ENCODE results near the gene CHIC2.

GRCh38 chr4:54004463-54004862 lies 59.9 kb downstream of the CHIC2 start:
- no peak for TF ChIP-seq EZH2 (IDR thresholded peaks at IDR 0.05)
- TF ChIP-seq, protein P1, sequence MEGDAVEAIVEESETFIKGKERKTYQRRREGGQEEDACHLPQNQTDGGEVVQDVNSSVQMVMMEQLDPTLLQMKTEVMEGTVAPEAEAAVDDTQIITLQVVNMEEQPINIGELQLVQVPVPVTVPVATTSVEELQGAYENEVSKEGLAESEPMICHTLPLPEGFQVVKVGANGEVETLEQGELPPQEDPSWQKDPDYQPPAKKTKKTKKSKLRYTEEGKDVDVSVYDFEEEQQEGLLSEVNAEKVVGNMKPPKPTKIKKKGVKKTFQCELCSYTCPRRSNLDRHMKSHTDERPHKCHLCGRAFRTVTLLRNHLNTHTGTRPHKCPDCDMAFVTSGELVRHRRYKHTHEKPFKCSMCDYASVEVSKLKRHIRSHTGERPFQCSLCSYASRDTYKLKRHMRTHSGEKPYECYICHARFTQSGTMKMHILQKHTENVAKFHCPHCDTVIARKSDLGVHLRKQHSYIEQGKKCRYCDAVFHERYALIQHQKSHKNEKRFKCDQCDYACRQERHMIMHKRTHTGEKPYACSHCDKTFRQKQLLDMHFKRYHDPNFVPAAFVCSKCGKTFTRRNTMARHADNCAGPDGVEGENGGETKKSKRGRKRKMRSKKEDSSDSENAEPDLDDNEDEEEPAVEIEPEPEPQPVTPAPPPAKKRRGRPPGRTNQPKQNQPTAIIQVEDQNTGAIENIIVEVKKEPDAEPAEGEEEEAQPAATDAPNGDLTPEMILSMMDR (IDR thresholded peaks at IDR 0.05): no peak
